Panc1 (cell line): ENCODE measurements around the gene KMT2C. TPM values are rescaled to one million over a fixed set of nuclear protein-coding genes. Genes with fewer than 3 reads are reported as not detected.
A peak's percentile ranks its signal among the peaks of the same experiment; 100 is the strongest.

ENCODE experiments used
- ATAC-seq: fragments of 200-7000 bp; cut with Tn5 transposase; 2 replicates; pipeline ENCODE4 v1.9.1; 2020; ENCODE audit warnings: mild to moderate bottlenecking, moderate library complexity
- Bru-seq: library from RNA; stranded (reverse); fragments of 400-500 nt; gene quantifications from one replicate; lab custom pipeline; 2021; lab: Mats Ljungman, UMichigan
- BruChase-seq, 2 experiments: library from RNA; stranded (reverse); fragments of 400-500 nt; gene quantifications; one replicate each; lab custom pipeline; 2021; lab: Mats Ljungman, UMichigan
- BruUV-seq: library from RNA; stranded (reverse); fragments of 400-500 nt; replicated peaks from 2 replicates; lab custom pipeline; 2021; lab: Mats Ljungman, UMichigan
- CTCF ChIA-PET: fragments of 300-600 bp; sonication (Branson Sonifier 250); formaldehyde crosslinking; loops from one replicate; lab custom pipeline; 2022; ENCODE audit warnings: antibody characterized with exemption; lab: Charles Lee
- POLR2A ChIA-PET: fragments of 300-600 bp; sonication (Branson Sonifier 250); formaldehyde crosslinking; loops from one replicate; lab custom pipeline; 2022; ENCODE audit warnings: antibody characterized with exemption; lab: Charles Lee
- DNase-seq: peaks from one replicate; pipeline ENCODE4 v3.0.0-alpha.2; 2010; ENCODE audit warnings: low read depth, low spot score
- H3K27ac ChIP-seq: 2 replicates; pipeline ENCODE4 v1.5.1; 2011; ENCODE audit warnings: mild to moderate bottlenecking, low read length, inconsistent platforms
- H3K27me3 ChIP-seq: fragments of 200-500 bp; sonication (Bioruptor generic); 2 replicates; pipeline ENCODE4 v1.6.0; 2014; ENCODE audit warnings: low read length, inconsistent platforms; ENCODE audit not compliant: control insufficient read depth, insufficient read depth
- H3K36me3 ChIP-seq: fragments of 200-500 bp; sonication (Bioruptor generic); 2 replicates; pipeline ENCODE4 v1.5.1; 2014; ENCODE audit warnings: inconsistent platforms, mild to moderate bottlenecking, low read length, moderate library complexity; ENCODE audit not compliant: control insufficient read depth, insufficient read depth
- H3K4me1 ChIP-seq: 2 replicates; pipeline ENCODE4 v1.5.1; 2011; ENCODE audit warnings: inconsistent platforms, mild to moderate bottlenecking, low read length, moderate library complexity; ENCODE audit not compliant: control insufficient read depth, insufficient read depth
- H3K4me3 ChIP-seq, 2 experiments: 2 replicates each; pipeline ENCODE4 v1.5.1; 2011 to 2012; ENCODE audit warnings: low read depth in 2 of 2, low read length in 2 of 2, mild to moderate bottlenecking in 2 of 2, inconsistent platforms in 1 of 2, moderate library complexity in 1 of 2
- H3K9me3 ChIP-seq: fragments of 200-500 bp; sonication (Bioruptor generic); 2 replicates; pipeline ENCODE4 v1.5.1; 2014; ENCODE audit warnings: low read depth, mild to moderate bottlenecking, inconsistent platforms, low read length, moderate library complexity; ENCODE audit not compliant: control insufficient read depth, insufficient read depth
- CTCF ChIP-seq: fragments of 450-650 bp; IDR thresholded peaks from 2 replicates; pipeline ENCODE4 v1.5.1; 2017; ENCODE audit warnings: mild to moderate bottlenecking
- POLR2AphosphoS5 ChIP-seq: IDR thresholded peaks from 2 replicates; pipeline ENCODE4 v1.6.1; 2012; ENCODE audit warnings: mild to moderate bottlenecking, low read depth, low read length, moderate library complexity
- SIN3A ChIP-seq: IDR thresholded peaks from 2 replicates; pipeline ENCODE4 v1.6.1; 2012; ENCODE audit warnings: low read depth, mild to moderate bottlenecking, low read length, moderate library complexity, borderline replicate concordance; ENCODE audit not compliant: insufficient read depth
- TCF7L2 ChIP-seq: IDR thresholded peaks from 2 replicates; pipeline ENCODE4 v1.6.1; 2011; ENCODE audit warnings: mild to moderate bottlenecking, low read depth, low read length, inconsistent platforms
- in situ Hi-C: cut with HindIII; loops from 2 replicates; pipeline ENCODE4 v1.10.0; 2016; ENCODE audit warnings: low sequenced_read_pairs, low pct_unique_long_range_greater_than_20kb
- intact Hi-C: fragments of 100-400 bp; cut with micrococcal nuclease; formaldehyde crosslinking; loops from one replicate; pipeline ENCODE4 v1.10.0; 2022; ENCODE audit not compliant: unreplicated experiment
- long read RNA-seq: library from polyadenylated mRNA; unstranded; transcript quantifications from one replicate; pipeline ENCODE4 v2.0.0, GENCODE V29; 2021; ENCODE audit not compliant: unreplicated experiment
- polyA plus RNA-seq: library from polyadenylated mRNA; unstranded; fragments of >200 nt; gene quantifications from one replicate; pipeline ENCODE4 v1.2.1, GENCODE V29; 2012; ENCODE audit warnings: missing spikeins; ENCODE audit not compliant: insufficient read length
- total RNA-seq: library from RNA; stranded (reverse); gene quantifications from one replicate; pipeline ENCODE4 v1.2.1, GENCODE V29; 2021; ENCODE audit not compliant: unreplicated experiment
- TF ChIP-seq, protein P1 (sequence below), 2 experiments: IDR thresholded peaks; 2 replicates each; pipeline ENCODE4 v1.6.1; 2011 to 2012; ENCODE audit warnings: low read depth in 2 of 2, control low read depth in 1 of 2, low read length in 1 of 2, mild to moderate bottlenecking in 1 of 2, moderate library complexity in 1 of 2; ENCODE audit not compliant: insufficient read depth in 1 of 2

KMT2C gene
- 42.5 TPM for total RNA-seq
- polyA plus RNA-seq: 13.3 TPM
- Bru-seq, nascent RNA: percentile 89 among the genes with signal in this experiment
- percentile 84 among the genes with signal in this experiment for BruChase-seq, experiment 1, labeled RNA remaining after a 2-hour chase
- percentile 84 among the genes with signal in this experiment for BruChase-seq, experiment 2, labeled RNA remaining after a 6-hour chase
- long read RNA-seq, partial matches to known transcripts: 19 of 37 reads
- long read RNA-seq, other reads (novel, unspliced or antisense): 18 of 37 reads

GRCh38 chr7:152435384-152436110, at the start of gene KMT2C:
TSS of gene KMT2C (minus strand) at chr7:152436003. CDS start at chr7:152435786, 217 bp downstream.
- intact Hi-C loops: loop anchor here (10.0 kb wide), 1 partner anchor 91 kb away; no protein-coding TSS in a partner anchor
- POLR2A ChIA-PET: no interaction called here

GRCh38 chr7:152481082-152481481, 45.3 kb upstream of the KMT2C start:
- BruUV-seq: no TSS peak
- DNase-seq (no peak), ATAC-seq (no peak)
- no peaks in the 10 kb centered on the region for H3K36me3 ChIP-seq
- in situ Hi-C loops (no loop called here), intact Hi-C loops (no loop called here)
- H3K4me3 ChIP-seq: no peak overlapping the region
- POLR2A ChIA-PET: no interaction called here
- no peaks in the 10 kb centered on the region for H3K9me3 ChIP-seq
- no peaks in the 10 kb centered on the region for H3K27me3 ChIP-seq
- CTCF ChIA-PET: interaction anchor here (0.7 kb wide), 1 partner anchor 341 kb away, joined by 8 read pairs; no protein-coding TSS in a partner anchor
- no peak overlapping the region for H3K27ac ChIP-seq
- no peaks in the 10 kb centered on the region for H3K4me1 ChIP-seq
- no peak for TF ChIP-seq SIN3A
- TF ChIP-seq, protein P1, sequence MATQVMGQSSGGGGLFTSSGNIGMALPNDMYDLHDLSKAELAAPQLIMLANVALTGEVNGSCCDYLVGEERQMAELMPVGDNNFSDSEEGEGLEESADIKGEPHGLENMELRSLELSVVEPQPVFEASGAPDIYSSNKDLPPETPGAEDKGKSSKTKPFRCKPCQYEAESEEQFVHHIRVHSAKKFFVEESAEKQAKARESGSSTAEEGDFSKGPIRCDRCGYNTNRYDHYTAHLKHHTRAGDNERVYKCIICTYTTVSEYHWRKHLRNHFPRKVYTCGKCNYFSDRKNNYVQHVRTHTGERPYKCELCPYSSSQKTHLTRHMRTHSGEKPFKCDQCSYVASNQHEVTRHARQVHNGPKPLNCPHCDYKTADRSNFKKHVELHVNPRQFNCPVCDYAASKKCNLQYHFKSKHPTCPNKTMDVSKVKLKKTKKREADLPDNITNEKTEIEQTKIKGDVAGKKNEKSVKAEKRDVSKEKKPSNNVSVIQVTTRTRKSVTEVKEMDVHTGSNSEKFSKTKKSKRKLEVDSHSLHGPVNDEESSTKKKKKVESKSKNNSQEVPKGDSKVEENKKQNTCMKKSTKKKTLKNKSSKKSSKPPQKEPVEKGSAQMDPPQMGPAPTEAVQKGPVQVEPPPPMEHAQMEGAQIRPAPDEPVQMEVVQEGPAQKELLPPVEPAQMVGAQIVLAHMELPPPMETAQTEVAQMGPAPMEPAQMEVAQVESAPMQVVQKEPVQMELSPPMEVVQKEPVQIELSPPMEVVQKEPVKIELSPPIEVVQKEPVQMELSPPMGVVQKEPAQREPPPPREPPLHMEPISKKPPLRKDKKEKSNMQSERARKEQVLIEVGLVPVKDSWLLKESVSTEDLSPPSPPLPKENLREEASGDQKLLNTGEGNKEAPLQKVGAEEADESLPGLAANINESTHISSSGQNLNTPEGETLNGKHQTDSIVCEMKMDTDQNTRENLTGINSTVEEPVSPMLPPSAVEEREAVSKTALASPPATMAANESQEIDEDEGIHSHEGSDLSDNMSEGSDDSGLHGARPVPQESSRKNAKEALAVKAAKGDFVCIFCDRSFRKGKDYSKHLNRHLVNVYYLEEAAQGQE (IDR thresholded peaks at IDR 0.05; ENCODE audit: insufficient read depth in 1 of 2, low read depth in 2 of 2, low read length in 1 of 2): no peak

More at GRCh38 chr7:152435384-152436110, at the start of gene KMT2C:
- no peaks in the 10 kb centered on the region for H3K36me3 ChIP-seq
- TF ChIP-seq POLR2AphosphoS5 (no peak), SIN3A (no peak), TCF7L2 (no peak), CTCF (no peak)
- TF ChIP-seq, protein P1 (IDR thresholded peaks at IDR 0.05; ENCODE audit: insufficient read depth in 1 of 2, low read depth in 2 of 2, low read length in 1 of 2): no peak
- peak within 1 kb of the TSS; percentile 67 to 69 for H3K4me3 ChIP-seq
- H3K27ac ChIP-seq: peak within 1 kb of the TSS; percentile 90
- no peaks in the 10 kb centered on the region for H3K27me3 ChIP-seq
- no TSS peak for BruUV-seq
- CTCF ChIA-PET: no interaction called here
- no peaks in the 10 kb centered on the region for H3K9me3 ChIP-seq
- peaks cover 8% of the 10 kb centered on the region for H3K4me1 ChIP-seq
- in situ Hi-C loops: no loop called here
- ATAC-seq (peak; percentile 64), DNase-seq (no peak)
